Thoracic aorta (tissue), 2 donors: ENCODE measurements around the gene STARD10. TPM values are rescaled to one million over a fixed set of nuclear protein-coding genes. Genes with fewer than 3 reads are reported as not detected.

Experiments used
- ATAC-seq: fragments of 150-250 bp; one replicate; pipeline ENCODE4 v1.8.0; 2017; ENCODE audit warnings: low read depth; ENCODE audit not compliant: insufficient number of reproducible peaks, low FRiP score
- DNase-seq: peaks from one replicate; pipeline ENCODE4 v3.0.0-alpha.2; 2020; ENCODE audit warnings: low spot score
- H3K27ac ChIP-seq, 2 donors: fragments of 200-600 bp; sonication (generic); 1 replicate in 1 of 2; 2 replicates in 1 of 2; pipeline ENCODE4 v1.5.1; 2016; ENCODE audit warnings: mild to moderate bottlenecking in 2 of 2, moderate library complexity in 2 of 2
- H3K27me3 ChIP-seq: fragments of 200-600 bp; sonication (generic); replicated peaks from 2 replicates; pipeline ENCODE4 v1.6.0; 2016; ENCODE audit warnings: mild to moderate bottlenecking; ENCODE audit not compliant: insufficient read depth
- H3K36me3 ChIP-seq: fragments of 200-600 bp; sonication (generic); one replicate; pipeline ENCODE4 v1.5.1; 2016
- H3K4me1 ChIP-seq, 2 donors: fragments of 200-600 bp; sonication (generic); 1 replicate in 1 of 2; 2 replicates in 1 of 2; pipeline versions ENCODE4 v1.5.1 to v1.6.0; 2016; ENCODE audit warnings: low read depth in 2 of 2, mild to moderate bottlenecking in 1 of 2; ENCODE audit not compliant: control insufficient read depth in 1 of 2
- H3K4me3 ChIP-seq: fragments of 200-600 bp; sonication (generic); 2 replicates; pipeline ENCODE4 v1.5.1; 2016; ENCODE audit warnings: mild to moderate bottlenecking
- H3K9me3 ChIP-seq: fragments of 200-600 bp; sonication (generic); 2 replicates; pipeline ENCODE4 v1.5.1; 2016
- total RNA-seq, 2 donors: library from RNA; depleted of rRNA; stranded (reverse); fragments of >200 nt; gene quantifications; one replicate each; pipeline versions ENCODE4 v1.1.0 to v1.2.3, GENCODE V29; 2016
- TF ChIP-seq, protein P1 (sequence below): fragments of 200-600 bp; sonication (generic); IDR thresholded peaks from one replicate; pipeline ENCODE4 v1.5.1; 2019; ENCODE audit warnings: antibody characterized with exemption

Gene STARD10
- total RNA-seq, 2 donors from 2014 or later, result 24.3 to 57.3 TPM

DNA sequence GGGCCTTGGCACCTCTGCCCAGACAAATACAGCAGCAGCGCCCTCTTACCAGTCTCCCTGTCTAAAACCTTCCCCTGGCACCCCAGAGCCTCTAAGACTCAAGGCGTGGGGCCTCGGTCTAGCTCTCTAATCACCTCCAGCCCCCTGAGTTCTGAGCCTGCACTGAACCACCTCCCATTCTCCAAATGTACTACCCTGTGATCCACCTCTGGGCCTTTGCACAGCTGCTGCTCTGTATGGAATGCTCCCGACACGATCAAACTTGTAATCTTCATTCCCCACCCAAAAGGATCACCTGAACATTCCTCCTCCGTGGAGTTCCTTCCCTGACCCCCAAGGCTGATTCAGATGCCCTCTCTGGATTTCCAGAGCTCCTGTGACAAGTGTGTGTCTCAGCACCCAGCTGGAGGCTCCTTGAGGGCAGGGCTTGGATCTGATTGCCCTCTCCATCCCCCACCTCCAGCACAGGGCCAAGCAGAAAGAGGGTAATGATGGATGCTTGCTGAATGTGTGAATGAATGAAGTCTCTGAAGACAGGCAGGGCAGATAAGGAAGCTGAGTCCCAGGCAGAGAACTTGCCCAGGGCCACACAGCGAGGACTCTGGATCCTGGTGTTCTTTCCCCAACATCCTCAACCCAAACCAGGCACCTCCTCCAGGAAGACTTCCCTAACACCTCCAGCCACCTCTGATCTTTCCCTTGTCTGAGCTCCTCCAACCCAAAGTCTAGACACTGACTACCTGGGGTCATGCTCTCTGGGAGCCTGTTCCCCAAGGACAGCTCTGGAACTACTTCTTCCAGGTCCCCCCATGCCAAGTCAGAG, 18.3 kb downstream of the STARD10 start:
- DNase-seq (no peak), ATAC-seq (no peak)
- H3K4me1 ChIP-seq, result peaks cover 2 to 33% of the 10 kb centered on the region in 2 donors
- H3K27me3 ChIP-seq, result no peaks in the 10 kb centered on the region
- TF ChIP-seq, protein P1, sequence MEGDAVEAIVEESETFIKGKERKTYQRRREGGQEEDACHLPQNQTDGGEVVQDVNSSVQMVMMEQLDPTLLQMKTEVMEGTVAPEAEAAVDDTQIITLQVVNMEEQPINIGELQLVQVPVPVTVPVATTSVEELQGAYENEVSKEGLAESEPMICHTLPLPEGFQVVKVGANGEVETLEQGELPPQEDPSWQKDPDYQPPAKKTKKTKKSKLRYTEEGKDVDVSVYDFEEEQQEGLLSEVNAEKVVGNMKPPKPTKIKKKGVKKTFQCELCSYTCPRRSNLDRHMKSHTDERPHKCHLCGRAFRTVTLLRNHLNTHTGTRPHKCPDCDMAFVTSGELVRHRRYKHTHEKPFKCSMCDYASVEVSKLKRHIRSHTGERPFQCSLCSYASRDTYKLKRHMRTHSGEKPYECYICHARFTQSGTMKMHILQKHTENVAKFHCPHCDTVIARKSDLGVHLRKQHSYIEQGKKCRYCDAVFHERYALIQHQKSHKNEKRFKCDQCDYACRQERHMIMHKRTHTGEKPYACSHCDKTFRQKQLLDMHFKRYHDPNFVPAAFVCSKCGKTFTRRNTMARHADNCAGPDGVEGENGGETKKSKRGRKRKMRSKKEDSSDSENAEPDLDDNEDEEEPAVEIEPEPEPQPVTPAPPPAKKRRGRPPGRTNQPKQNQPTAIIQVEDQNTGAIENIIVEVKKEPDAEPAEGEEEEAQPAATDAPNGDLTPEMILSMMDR, result no peak
- no peak overlapping the region for H3K27ac ChIP-seq
- H3K9me3 ChIP-seq, result no peaks in the 10 kb centered on the region
- no peaks in the 10 kb centered on the region for H3K36me3 ChIP-seq
- H3K4me3 ChIP-seq, result no peak overlapping the region

DNA sequence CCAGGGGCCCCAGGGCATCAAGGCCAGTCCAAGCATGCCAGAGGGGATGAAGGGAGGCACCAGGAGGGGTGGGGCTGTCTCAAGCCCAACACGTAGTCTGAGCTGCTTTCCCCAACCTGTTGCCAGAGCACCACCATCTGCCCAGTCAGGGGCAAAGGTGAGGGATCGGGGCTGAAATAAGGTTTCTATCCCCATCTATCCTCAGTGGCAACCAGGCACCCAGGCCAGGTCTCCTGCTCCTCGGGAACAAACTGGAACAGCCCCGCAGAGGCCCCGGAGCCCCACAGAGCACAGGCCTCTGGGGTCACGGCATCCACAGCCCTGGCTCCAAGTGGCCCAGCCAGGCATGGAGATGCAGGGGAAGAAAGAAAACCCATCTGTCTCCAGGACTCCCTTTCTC, 19.3 kb downstream of the STARD10 start:
- ATAC-seq (no peak), DNase-seq (no peak)
- Histone ChIP-seq H3K9me3 (no peaks in the 10 kb centered on the region), H3K27me3 (no peaks in the 10 kb centered on the region), H3K36me3 (no peaks in the 10 kb centered on the region), H3K4me3 (no peak overlapping the region), H3K27ac (no peak overlapping the region), H3K4me1 (peaks cover 0 to 23% of the 10 kb centered on the region in 2 donors)
- TF ChIP-seq, protein P1, result no peak

DNA sequence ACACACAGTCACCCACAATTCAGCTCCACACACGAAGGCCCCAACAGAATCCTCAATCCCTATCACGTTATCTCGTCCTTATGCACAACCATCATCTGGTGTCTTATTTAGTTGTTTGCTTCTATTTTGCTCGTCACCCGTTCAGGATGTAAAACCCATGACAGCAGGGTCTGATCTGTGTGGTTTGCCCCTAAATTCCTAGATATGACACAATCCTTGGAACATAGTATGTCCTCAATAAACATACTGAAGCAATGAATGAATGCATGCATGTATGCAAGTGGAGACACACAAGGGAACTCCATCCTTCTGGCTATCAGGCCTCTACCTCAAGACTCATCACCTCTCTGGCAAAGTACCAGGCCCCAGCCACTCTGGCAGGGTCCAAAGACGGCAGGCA, 20.2 kb downstream of the STARD10 start:
- no peak for ATAC-seq
- peaks cover 0 to 21% of the 10 kb centered on the region in 2 donors for H3K4me1 ChIP-seq
- no peak for DNase-seq
- H3K9me3 ChIP-seq, result no peaks in the 10 kb centered on the region
- no peaks in the 10 kb centered on the region for H3K36me3 ChIP-seq
- H3K4me3 ChIP-seq, result no peak overlapping the region
- TF ChIP-seq, protein P1, result no peak
- no peak overlapping the region for H3K27ac ChIP-seq
- H3K27me3 ChIP-seq, result no peaks in the 10 kb centered on the region

DNA sequence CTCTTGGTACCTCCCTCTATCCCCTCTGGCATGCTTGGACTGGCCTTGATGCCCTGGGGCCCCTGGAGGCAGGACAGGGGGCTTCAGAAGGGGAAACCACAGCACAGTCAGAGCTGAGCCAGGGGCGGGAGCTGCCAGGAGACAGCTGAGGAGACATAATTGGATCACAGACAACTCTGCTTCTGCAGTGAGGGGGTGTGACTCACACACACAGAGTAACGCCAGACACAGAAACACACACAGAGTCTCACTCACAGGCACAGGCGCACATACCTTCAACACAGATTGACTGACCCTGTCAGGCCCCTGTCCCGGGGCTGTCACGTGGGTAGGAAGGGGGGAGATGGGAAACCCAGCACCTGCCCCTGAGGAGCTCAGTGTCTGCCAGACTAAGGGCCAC, 20.6 kb downstream of the STARD10 start:
- Histone ChIP-seq H3K27ac (no peak overlapping the region), H3K4me3 (no peak overlapping the region), H3K9me3 (no peaks in the 10 kb centered on the region), H3K4me1 (peaks cover 0 to 21% of the 10 kb centered on the region in 2 donors), H3K36me3 (no peaks in the 10 kb centered on the region), H3K27me3 (no peaks in the 10 kb centered on the region)
- ATAC-seq (no peak), DNase-seq (no peak)
- TF ChIP-seq, protein P1, result no peak

DNA sequence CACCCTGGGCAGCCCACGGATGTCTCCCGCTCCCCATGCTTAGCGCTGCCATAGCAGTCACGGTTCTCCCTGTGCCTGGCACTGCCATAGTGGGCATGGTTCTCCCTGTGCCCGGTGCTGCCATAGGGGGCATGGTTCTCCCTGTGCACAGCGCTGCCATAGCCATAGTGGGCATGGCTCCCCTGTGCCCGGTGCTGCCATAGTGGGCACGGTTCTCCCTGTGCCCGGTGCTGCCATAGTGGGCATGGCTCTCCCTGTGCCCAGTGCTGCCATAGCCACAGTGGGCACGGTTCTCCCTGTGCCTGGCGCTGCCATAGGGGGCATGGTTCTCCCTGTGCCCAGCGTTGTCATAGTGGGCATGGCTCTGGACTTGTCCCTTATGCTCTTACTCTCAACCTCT, 21.8 kb downstream of the STARD10 start:
- TF ChIP-seq, protein P1, result no peak
- no peaks in the 10 kb centered on the region for H3K27me3 ChIP-seq
- no peak overlapping the region for H3K4me3 ChIP-seq
- no peaks in the 10 kb centered on the region for H3K36me3 ChIP-seq
- no peaks in the 10 kb centered on the region for H3K9me3 ChIP-seq
- no peak for ATAC-seq
- peaks cover 0 to 12% of the 10 kb centered on the region in 2 donors for H3K4me1 ChIP-seq
- DNase-seq, result no peak
- no peak overlapping the region for H3K27ac ChIP-seq
